HEK293T (cell line): ENCODE data around the gene IRX2.

Source experiments
- CTCF ChIA-PET: fragments of 350-600 bp; formaldehyde crosslinking; extraction: SDS; loops from one replicate; lab custom pipeline; 2021; ENCODE audit warnings: antibody characterized with exemption, inconsistent platforms; lab: Yijun Ruan, JAX
- POLR2A ChIA-PET: fragments of 350-600 bp; formaldehyde crosslinking; extraction: SDS; loops from one replicate; lab custom pipeline; 2020; ENCODE audit warnings: antibody characterized with exemption, inconsistent platforms; lab: Yijun Ruan, JAX
- DNase-seq: peaks from one replicate; pipeline ENCODE4 v3.0.0; 2012; ENCODE audit warnings: mixed read lengths; ENCODE audit errors: extremely low spot score
- ARNT ChIP-seq: fragments of 450-650 bp; IDR thresholded peaks from 2 replicates; pipeline ENCODE4 v1.6.1; 2017; ENCODE audit warnings: mild to moderate bottlenecking
- BHLHE40 ChIP-seq: fragments of 450-650 bp; IDR thresholded peaks from 2 replicates; pipeline ENCODE4 v1.6.1; 2016; ENCODE audit warnings: mild to moderate bottlenecking, moderate library complexity, borderline replicate concordance
- CTBP1 ChIP-seq: fragments of 450-650 bp; IDR thresholded peaks from 2 replicates; pipeline ENCODE4 v1.6.1; 2016; ENCODE audit warnings: borderline replicate concordance
- ELF4 ChIP-seq: fragments of 450-650 bp; IDR thresholded peaks from 2 replicates; pipeline ENCODE4 v1.6.1; 2017; ENCODE audit warnings: antibody characterized with exemption
- FOXA1 ChIP-seq: fragments of 450-650 bp; IDR thresholded peaks from 2 replicates; pipeline ENCODE4 v1.6.1; 2016; ENCODE audit warnings: mild to moderate bottlenecking
- FOXK2 ChIP-seq: fragments of 450-650 bp; IDR thresholded peaks from 2 replicates; pipeline ENCODE4 v1.6.1; 2016; ENCODE audit warnings: mild to moderate bottlenecking
- FOXM1 ChIP-seq: fragments of 450-650 bp; IDR thresholded peaks from 2 replicates; pipeline ENCODE4 v1.6.1; 2017; ENCODE audit warnings: mild to moderate bottlenecking, borderline replicate concordance
- HDGF ChIP-seq: fragments of 450-650 bp; IDR thresholded peaks from 2 replicates; pipeline ENCODE4 v1.6.1; 2017; ENCODE audit warnings: antibody characterized with exemption, borderline replicate concordance
- L3MBTL2 ChIP-seq: fragments of 450-650 bp; conservative IDR thresholded peaks from 2 replicates; pipeline ENCODE4 v1.6.1; 2016; ENCODE audit warnings: mild to moderate bottlenecking
- LEF1 ChIP-seq: fragments of 450-650 bp; IDR thresholded peaks from 2 replicates; pipeline ENCODE4 v1.6.1; 2017; ENCODE audit warnings: mild to moderate bottlenecking, borderline replicate concordance
- NFRKB ChIP-seq: fragments of 450-650 bp; IDR thresholded peaks from 2 replicates; pipeline ENCODE4 v1.6.1; 2016; ENCODE audit warnings: mild to moderate bottlenecking, moderate library complexity
- PKNOX1 ChIP-seq: fragments of 450-650 bp; IDR thresholded peaks from 2 replicates; pipeline ENCODE4 v1.6.1; 2016
- SP1 ChIP-seq: fragments of 450-650 bp; IDR thresholded peaks from 2 replicates; pipeline ENCODE4 v1.6.1; 2017
- SUZ12 ChIP-seq: fragments of 450-650 bp; IDR thresholded peaks from 2 replicates; pipeline ENCODE4 v1.6.1; 2016; ENCODE audit warnings: mild to moderate bottlenecking
- TARDBP ChIP-seq: fragments of 450-650 bp; IDR thresholded peaks from 2 replicates; pipeline ENCODE4 v1.6.1; 2016
- ZNF384 ChIP-seq: fragments of 450-650 bp; IDR thresholded peaks from 2 replicates; pipeline ENCODE4 v1.6.1; 2016

IRX2 gene

GRCh38 chr5:2780421-2781171, 29.1 kb upstream of the IRX2 start:
- ChIA-PET CTCF (no interaction called here), POLR2A (no interaction called here)
- no peak for TF ChIP-seq ARNT
- no peak for TF ChIP-seq FOXM1
- TF ChIP-seq HDGF, result no peak
- no peak for TF ChIP-seq ELF4
- no peak for TF ChIP-seq FOXA1
- no peak for DNase-seq

- TF ChIP-seq NFRKB (no peak), TARDBP (no peak), LEF1 (no peak), SUZ12 (no peak), L3MBTL2 (no peak), ARNT (no peak), CTBP1 (no peak), ZNF384 (no peak), FOXM1 (no peak), FOXK2 (no peak), ELF4 (no peak), PKNOX1 (no peak), BHLHE40 (no peak), FOXA1 (no peak)
- no peak for DNase-seq
- CTCF ChIA-PET, result no interaction called here
- POLR2A ChIA-PET, result no interaction called here
These were observed 28.0 kb upstream of the IRX2 start for GRCh38 chr5:2779459-2779858.

- CTCF ChIA-PET, result no interaction called here
These were observed 25.1 kb upstream of the IRX2 start for GRCh38 chr5:2776337-2777302.

GRCh38 chr5:2773327-2773726, 21.9 kb upstream of the IRX2 start:
- no peak for DNase-seq
- ChIA-PET POLR2A (no interaction called here), CTCF (no interaction called here)
- no peak for TF ChIP-seq BHLHE40
- no peak for TF ChIP-seq ARNT
- no peak for TF ChIP-seq SP1
- no peak for TF ChIP-seq FOXK2
- no peak for TF ChIP-seq L3MBTL2
- no peak for TF ChIP-seq HDGF
- no peak for TF ChIP-seq FOXM1
- no peak for TF ChIP-seq LEF1

More at GRCh38 chr5:2776337-2777302, 25.1 kb upstream of the IRX2 start:
- POLR2A ChIA-PET, result no interaction called here
- no peak for DNase-seq
- TF ChIP-seq PKNOX1 (no peak), ARNT (no peak), SP1 (no peak), ZNF384 (no peak), ELF4 (no peak), L3MBTL2 (no peak), CTBP1 (no peak), FOXA1 (no peak), LEF1 (no peak), FOXK2 (no peak), NFRKB (no peak), HDGF (no peak), TARDBP (no peak), SUZ12 (no peak), FOXM1 (no peak), BHLHE40 (no peak)

- POLR2A ChIA-PET, result no interaction called here
- no peak for TF ChIP-seq TARDBP
- TF ChIP-seq HDGF, result no peak
- no peak for TF ChIP-seq ZNF384
- TF ChIP-seq LEF1, result no peak
- no peak for TF ChIP-seq FOXK2
- no peak for TF ChIP-seq SUZ12
These were observed 15.6 kb upstream of the IRX2 start for GRCh38 chr5:2767089-2767488.

GRCh38 chr5:2764581-2764980, 13.1 kb upstream of the IRX2 start:
- no peak for DNase-seq
- ChIA-PET POLR2A (no interaction called here), CTCF (no interaction called here)
- TF ChIP-seq SUZ12 (no peak), LEF1 (no peak), ZNF384 (no peak), FOXA1 (no peak), FOXM1 (no peak), L3MBTL2 (no peak), ARNT (no peak), ELF4 (no peak), PKNOX1 (no peak), TARDBP (no peak), CTBP1 (no peak), SP1 (no peak), FOXK2 (no peak), NFRKB (no peak), HDGF (no peak), BHLHE40 (no peak)

More at GRCh38 chr5:2767089-2767488, 15.6 kb upstream of the IRX2 start:
- CTCF ChIA-PET, result no interaction called here
- DNase-seq, result no peak
